Endothelial cell of umbilical vein (primary cell): ENCODE data around the gene ABCG2. TPM values are rescaled to one million over a fixed set of nuclear protein-coding genes. Genes with fewer than 3 reads are reported as not detected.
A peak's percentile ranks its signal among the peaks of the same experiment; 100 is the strongest.

Experiments used
- BruUV-seq: library from RNA; stranded (reverse); fragments of 400-500 nt; replicated peaks from 2 replicates; lab custom pipeline; 2021; lab: Mats Ljungman, UMichigan
- CTCF ChIA-PET: fragments of 300-600, 350-600 bp; sonication (Branson Sonifier 250); formaldehyde crosslinking; loops from one replicate; lab custom pipeline; 2021; ENCODE audit warnings: antibody characterized with exemption, inconsistent platforms; lab: Charles Lee
- POLR2A ChIA-PET: fragments of 300-600, 350-600 bp; sonication (Branson Sonifier 250); formaldehyde crosslinking; loops from one replicate; lab custom pipeline; 2021; ENCODE audit warnings: antibody characterized with exemption, inconsistent platforms; lab: Charles Lee
- DNase-seq: peaks from one replicate; pipeline ENCODE4 v3.0.0-alpha.2; 2011; ENCODE audit warnings: low read depth, low spot score
- FAIRE-seq: peaks from 2 replicates; lab custom pipeline; 2011; peaks lifted over from hg19 to GRCh38; lab: Jason Lieb, UNC
- H2AFZ ChIP-seq: 2 replicates; pipeline ENCODE4 v1.6.0; 2012; ENCODE audit warnings: low read depth, low read length, control low read depth, inconsistent platforms
- H3K27ac ChIP-seq: 2 replicates; pipeline ENCODE4 v1.5.1; 2011; ENCODE audit warnings: low read depth, mild to moderate bottlenecking, control low read depth, low read length, moderate library complexity; ENCODE audit not compliant: insufficient read depth
- H3K27me3 ChIP-seq, 2 experiments: 2 replicates each; pipeline versions ENCODE4 v1.6.0 to v1.6.1; 2011; ENCODE audit warnings: low read length in 2 of 2, mixed read lengths in 1 of 2; ENCODE audit not compliant: control insufficient read depth in 2 of 2, insufficient read depth in 2 of 2
- H3K36me3 ChIP-seq, 2 experiments: 2 replicates in 1 of 2; 3 replicates in 1 of 2; pipeline ENCODE4 v1.5.1; 2011; ENCODE audit warnings: low read length in 2 of 2, mild to moderate bottlenecking in 1 of 2, moderate library complexity in 1 of 2; ENCODE audit not compliant: control insufficient read depth in 2 of 2, insufficient read depth in 2 of 2; ENCODE audit errors: extremely low read depth in 1 of 2
- H3K4me1 ChIP-seq: 3 replicates; pipeline ENCODE4 v1.5.1; 2011; ENCODE audit warnings: mild to moderate bottlenecking, low read length; ENCODE audit not compliant: control insufficient read depth, insufficient read depth; ENCODE audit errors: extremely low read depth
- H3K4me2 ChIP-seq: 2 replicates; pipeline ENCODE4 v1.6.1; 2011; ENCODE audit warnings: low read length, control low read depth, mixed read lengths; ENCODE audit not compliant: insufficient read depth
- H3K4me3 ChIP-seq, 3 experiments: fragments of 200-600 bp in 1 of 3; sonication (generic), shearing (Covaris generic) in 1 of 3; replicated peaks in 1 of 3; 2 replicates each; pipeline ENCODE4 v1.5.1; 2011 to 2016; ENCODE audit warnings: control low read depth in 3 of 3, low read length in 3 of 3, mild to moderate bottlenecking in 2 of 3, inconsistent platforms in 1 of 3, low read depth in 1 of 3, moderate library complexity in 1 of 3; ENCODE audit not compliant: insufficient read depth in 1 of 3
- H3K79me2 ChIP-seq: 2 replicates; pipeline ENCODE4 v1.6.0; 2012; ENCODE audit warnings: low read length, inconsistent platforms; ENCODE audit not compliant: control insufficient read depth, insufficient read depth
- H3K9ac ChIP-seq: replicated peaks from 2 replicates; pipeline ENCODE3; 2011; ENCODE audit warnings: low read length, control low read depth; ENCODE audit not compliant: insufficient read depth; ENCODE audit errors: extremely low read depth
- H3K9me1 ChIP-seq: replicated peaks from 3 replicates; pipeline ENCODE4 v1.6.0; 2011; ENCODE audit warnings: mild to moderate bottlenecking, low read length; ENCODE audit not compliant: control insufficient read depth, insufficient read depth; ENCODE audit errors: extremely low read depth
- H3K9me3 ChIP-seq: replicated peaks from 2 replicates; pipeline ENCODE4 v1.5.1; 2012; ENCODE audit warnings: low read length, inconsistent platforms; ENCODE audit not compliant: control insufficient read depth, insufficient read depth
- H4K20me1 ChIP-seq: replicated peaks from 2 replicates; pipeline ENCODE3; 2011; ENCODE audit warnings: mild to moderate bottlenecking, low read length; ENCODE audit not compliant: control insufficient read depth, insufficient read depth; ENCODE audit errors: extremely low read depth
- CTCF ChIP-seq, 2 donors: IDR thresholded peaks; 1 replicate in 1 of 2; 2 replicates in 1 of 2; pipeline ENCODE4 v1.5.1; 2011; ENCODE audit warnings: low read length in 2 of 2, mild to moderate bottlenecking in 2 of 2, moderate library complexity in 2 of 2, control low read depth in 1 of 2, inconsistent platforms in 1 of 2, low read depth in 1 of 2; ENCODE audit not compliant: insufficient read depth in 1 of 2; ENCODE audit errors: extremely low read depth in 1 of 2
- EZH2 ChIP-seq: IDR thresholded peaks from 2 replicates; pipeline ENCODE4 v1.6.1; 2012; ENCODE audit warnings: borderline replicate concordance, low read depth, mild to moderate bottlenecking, moderate library complexity, low read length, inconsistent platforms; ENCODE audit not compliant: severe bottlenecking
- FOS ChIP-seq: IDR thresholded peaks from 2 replicates; pipeline ENCODE4 v1.6.1; 2011; ENCODE audit warnings: mild to moderate bottlenecking, low read length, moderate library complexity, borderline replicate concordance; ENCODE audit not compliant: insufficient read depth
- GATA2 ChIP-seq: IDR thresholded peaks from 2 replicates; pipeline ENCODE4 v1.7.0; 2011; ENCODE audit warnings: low read depth, mild to moderate bottlenecking, moderate library complexity, mixed read lengths, low read length; ENCODE audit not compliant: insufficient read length, insufficient read depth
- JUN ChIP-seq: IDR thresholded peaks from 2 replicates; pipeline ENCODE4 v1.6.1; 2011; ENCODE audit warnings: borderline replicate concordance, low read depth; ENCODE audit not compliant: insufficient read length, insufficient read depth
- MAX ChIP-seq: IDR thresholded peaks from 2 replicates; pipeline ENCODE4 v1.6.1; 2011; ENCODE audit not compliant: insufficient read depth, insufficient read length
- MYC ChIP-seq: IDR thresholded peaks from one replicate; pipeline ENCODE4 v1.6.1; 2011; ENCODE audit warnings: mild to moderate bottlenecking, low read depth, low read length
- POLR2A ChIP-seq: IDR thresholded peaks from 2 replicates; pipeline ENCODE4 v1.6.1; 2012; ENCODE audit warnings: low read depth, mild to moderate bottlenecking, control low read depth, low read length
- POLR2AphosphoS5 ChIP-seq: IDR thresholded peaks from 2 replicates; pipeline ENCODE4 v1.6.1; 2012; ENCODE audit warnings: low read depth, mild to moderate bottlenecking, control low read depth, low read length, moderate library complexity; ENCODE audit not compliant: insufficient read depth
- dilution Hi-C: fragments of 300-500 bp; cut with MboI; formaldehyde crosslinking; loops from one replicate; pipeline ENCODE4 v1.15.0; 2019; ENCODE audit warnings: low sequenced_read_pairs; ENCODE audit not compliant: extremely low pct_ligation_motif_present
- intact Hi-C: fragments of 100-400 bp; cut with micrococcal nuclease; formaldehyde crosslinking; loops from one replicate; pipeline ENCODE4 v1.10.0; 2022
- polyA plus RNA-seq, 4 experiments: library from polyadenylated mRNA; depleted of rRNA in 3 of 4; stranded (reverse) in 3 of 4; unstranded in 1 of 4; fragments of >200 nt; gene quantifications; 2 replicates each; pipeline versions ENCODE4 v1.2.1 to v1.2.3, GENCODE V29; 2011 to 2012; ENCODE audit warnings: missing spikeins in 1 of 4
- total RNA-seq: library from RNA; stranded (reverse); gene quantifications from 2 replicates; pipeline ENCODE4 v1.2.3, GENCODE V29; 2021

The ABCG2 gene
- total and polyA plus RNA-seq, 2 donors (not counting 3 experiments of a cell fraction or from before 2014, with no cell fraction given): 3.4 to 5.0 TPM

- Histone ChIP-seq H3K27ac (no peak overlapping the region), H3K27me3 (no peaks in the 10 kb centered on the region), H2AFZ (no peak overlapping the region), H3K4me3 (no peak overlapping the region), H3K9me3 (no peaks in the 10 kb centered on the region), H3K9ac (no peak overlapping the region), H4K20me1 (no peaks in the 10 kb centered on the region), H3K36me3 (peaks cover 1 to 7% of the 10 kb centered on the region in 2 experiments), H3K79me2 (no peaks in the 10 kb centered on the region), H3K9me1 (no peaks in the 10 kb centered on the region), H3K4me2 (no peak overlapping the region), H3K4me1 (peaks cover 6% of the 10 kb centered on the region)
- DNase-seq (peak; percentile 29), FAIRE-seq (no peak)
- no TSS peak for BruUV-seq
- CTCF ChIA-PET: interaction anchor here (1.6 to 3.5 kb wide), 2 partner anchors 27 to 455 kb away, joined by 4 to 8 read pairs; no protein-coding TSS in a partner anchor
- POLR2A ChIA-PET: no interaction called here
- TF ChIP-seq FOS: no peak
- TF ChIP-seq POLR2A: no peak
- TF ChIP-seq POLR2AphosphoS5: no peak
- TF ChIP-seq EZH2: no peak
- no peak for TF ChIP-seq CTCF (IDR thresholded peaks at IDR 0.05; ENCODE audit: extremely low read depth in 1 of 2, insufficient read depth in 1 of 2, low read depth in 1 of 2, low read length in 2 of 2)
- no peak for TF ChIP-seq GATA2
- TF ChIP-seq MAX: no peak
- TF ChIP-seq MYC: no peak
- no peak for TF ChIP-seq JUN
- dilution Hi-C loops (no loop called here), intact Hi-C loops (no loop called here)
Observed at GRCh38 chr4:88060431-88060830, 98.0 kb downstream of the ABCG2 start.
